ENCODE data around the gene EFHD1.

DNA sequence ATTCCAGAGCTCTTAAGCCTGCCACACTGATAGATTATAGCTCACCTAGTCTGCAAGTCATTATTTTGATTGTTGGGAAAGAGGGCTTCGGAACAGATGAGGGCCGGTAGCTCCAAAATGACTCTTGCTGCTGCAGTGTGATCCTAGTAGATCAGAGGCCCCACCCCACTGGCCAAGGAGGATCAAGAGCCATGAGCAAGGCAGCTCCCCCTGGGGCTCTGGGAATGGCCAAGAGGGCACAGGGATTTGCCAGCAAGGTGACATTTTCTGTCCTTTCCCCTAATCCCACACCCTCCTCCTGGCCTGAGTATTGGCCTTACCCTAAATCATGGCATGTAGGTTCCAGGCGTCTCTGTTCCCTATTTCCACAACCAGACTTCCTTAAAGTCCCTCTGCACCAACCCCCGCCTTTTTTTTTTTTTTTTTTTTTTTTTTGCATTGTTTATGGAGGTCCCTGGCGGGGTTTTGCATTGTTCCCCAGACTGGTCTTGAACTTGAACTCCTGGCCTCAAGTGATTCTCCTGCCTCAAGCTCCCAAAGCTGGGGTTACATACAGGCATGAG, 46.4 kb upstream of the EFHD1 start:
- TF ChIP-seq, protein P1, sequence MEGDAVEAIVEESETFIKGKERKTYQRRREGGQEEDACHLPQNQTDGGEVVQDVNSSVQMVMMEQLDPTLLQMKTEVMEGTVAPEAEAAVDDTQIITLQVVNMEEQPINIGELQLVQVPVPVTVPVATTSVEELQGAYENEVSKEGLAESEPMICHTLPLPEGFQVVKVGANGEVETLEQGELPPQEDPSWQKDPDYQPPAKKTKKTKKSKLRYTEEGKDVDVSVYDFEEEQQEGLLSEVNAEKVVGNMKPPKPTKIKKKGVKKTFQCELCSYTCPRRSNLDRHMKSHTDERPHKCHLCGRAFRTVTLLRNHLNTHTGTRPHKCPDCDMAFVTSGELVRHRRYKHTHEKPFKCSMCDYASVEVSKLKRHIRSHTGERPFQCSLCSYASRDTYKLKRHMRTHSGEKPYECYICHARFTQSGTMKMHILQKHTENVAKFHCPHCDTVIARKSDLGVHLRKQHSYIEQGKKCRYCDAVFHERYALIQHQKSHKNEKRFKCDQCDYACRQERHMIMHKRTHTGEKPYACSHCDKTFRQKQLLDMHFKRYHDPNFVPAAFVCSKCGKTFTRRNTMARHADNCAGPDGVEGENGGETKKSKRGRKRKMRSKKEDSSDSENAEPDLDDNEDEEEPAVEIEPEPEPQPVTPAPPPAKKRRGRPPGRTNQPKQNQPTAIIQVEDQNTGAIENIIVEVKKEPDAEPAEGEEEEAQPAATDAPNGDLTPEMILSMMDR (conservative IDR thresholded peaks at IDR 0.05; ENCODE audit: low read depth, low read length): no peak
- no peak for TF ChIP-seq EZH2phosphoT487 (IDR thresholded peaks at IDR 0.05; ENCODE audit: borderline replicate concordance, low read length)
